GM11168 (cell line): ENCODE results near the gene THSD7A.

ENCODE experiments used
- in situ Hi-C: fragments of 300-500 bp; cut with MboI; formaldehyde crosslinking; loops from one replicate; pipeline ENCODE4 v1.12.0; 2022; ENCODE audit warnings: low sequenced_read_pairs; ENCODE audit not compliant: unreplicated experiment

THSD7A gene

DNA sequence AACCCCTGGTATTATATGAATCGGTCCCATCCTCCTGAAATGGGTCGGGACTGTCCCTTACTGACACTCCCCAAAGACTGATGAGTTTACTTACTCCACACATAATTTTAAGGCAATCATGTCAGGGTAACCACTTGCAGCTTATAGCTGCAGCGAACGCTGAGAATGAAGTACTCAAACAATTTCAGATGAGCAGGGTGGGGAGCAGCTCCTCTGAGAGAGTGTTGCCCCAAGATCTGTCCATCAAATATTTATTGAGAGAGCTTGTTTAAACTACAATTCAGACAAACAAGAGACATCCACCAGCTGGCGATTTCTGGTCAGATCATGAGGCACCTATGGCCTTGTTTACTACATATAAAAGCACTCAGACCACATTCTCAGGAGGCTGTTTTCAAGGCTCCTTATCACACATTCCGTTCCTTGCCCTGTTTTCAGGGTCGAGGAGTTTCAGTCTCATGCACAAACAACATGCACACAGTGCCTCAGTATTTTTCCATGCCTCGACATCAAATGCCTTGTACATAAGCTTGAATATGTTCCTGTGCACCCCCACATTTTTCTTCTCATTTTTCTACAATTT is 80.1 kb downstream of the THSD7A start:
- in situ Hi-C loops: no loop called here

DNA sequence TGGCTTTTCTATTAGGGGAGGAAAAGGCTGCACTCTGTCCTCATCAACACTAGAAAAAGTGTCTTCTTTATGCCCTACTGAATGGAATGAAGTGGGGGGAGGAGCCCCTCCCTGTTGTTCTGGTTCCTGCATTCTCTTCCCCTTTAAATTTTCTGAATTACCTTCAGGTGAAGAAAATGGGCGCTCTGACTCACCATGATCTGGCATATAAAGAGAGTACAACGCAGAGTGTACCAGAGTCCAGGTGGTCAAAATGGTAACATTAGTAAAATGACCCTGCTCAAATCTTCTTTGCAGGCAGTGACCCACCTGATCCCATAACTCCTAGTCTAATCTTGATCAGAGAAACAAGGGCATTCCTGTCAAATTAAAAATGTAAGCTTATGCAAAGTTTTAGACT is 80.7 kb downstream of the THSD7A start:
- in situ Hi-C loops: no loop called here

DNA sequence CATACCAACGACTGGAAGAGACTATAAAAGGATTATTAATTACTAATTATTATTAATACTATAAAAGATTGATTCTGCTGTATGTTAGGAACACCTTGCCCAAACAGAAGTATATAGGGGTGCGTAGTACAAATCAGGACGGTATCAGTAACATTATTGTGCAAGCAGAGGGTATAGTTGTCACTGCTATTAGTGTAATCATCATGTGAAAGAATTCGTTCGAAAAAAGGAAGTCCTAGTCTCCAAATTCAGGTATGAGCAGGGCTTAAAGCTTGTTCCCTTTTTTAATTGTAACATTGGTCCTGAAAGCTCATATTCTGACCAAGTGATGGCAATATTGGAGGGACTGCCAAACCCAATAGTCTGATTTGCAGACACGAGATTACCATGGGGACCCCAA is 81.8 kb downstream of the THSD7A start:
- in situ Hi-C loops: no loop called here

DNA sequence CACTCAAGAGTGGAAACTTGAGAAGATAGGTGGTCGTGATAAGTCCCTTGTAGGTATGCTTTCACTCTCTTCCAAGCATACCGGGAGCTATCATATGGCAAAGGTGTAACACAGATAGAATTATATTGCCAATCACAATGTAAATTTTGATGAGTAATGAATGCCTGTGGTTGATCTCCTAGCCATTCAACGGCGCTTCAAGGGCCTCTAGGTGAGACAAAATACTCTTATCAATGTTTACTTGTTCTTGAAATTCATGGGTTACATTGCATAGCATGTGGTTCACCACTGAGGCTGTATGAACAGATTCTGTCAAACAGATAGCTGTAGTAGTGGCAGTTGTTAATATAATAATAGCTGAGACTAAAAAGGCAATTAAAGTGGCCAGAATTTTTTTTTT is 82.4 kb downstream of the THSD7A start:
- in situ Hi-C loops: no loop called here

DNA sequence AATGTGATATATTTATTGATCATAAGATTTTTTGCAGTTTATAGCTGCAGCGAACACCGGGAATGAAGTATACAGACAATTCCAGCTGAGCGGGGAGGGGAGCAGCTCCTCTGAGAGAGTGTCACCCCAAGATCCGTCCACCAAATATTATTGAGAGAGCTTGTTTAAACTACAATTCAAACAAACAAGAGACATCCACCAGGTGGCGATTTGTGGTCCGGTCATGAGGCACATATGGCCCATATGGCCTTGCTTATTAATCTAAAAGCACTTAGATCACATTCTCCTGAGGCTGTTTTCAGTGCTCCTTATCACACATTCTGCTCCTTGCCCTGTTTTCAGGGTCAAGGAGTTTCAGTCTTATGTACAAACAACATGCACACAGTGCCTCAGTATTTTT is 83.1 kb downstream of the THSD7A start:
- in situ Hi-C loops: no loop called here

DNA sequence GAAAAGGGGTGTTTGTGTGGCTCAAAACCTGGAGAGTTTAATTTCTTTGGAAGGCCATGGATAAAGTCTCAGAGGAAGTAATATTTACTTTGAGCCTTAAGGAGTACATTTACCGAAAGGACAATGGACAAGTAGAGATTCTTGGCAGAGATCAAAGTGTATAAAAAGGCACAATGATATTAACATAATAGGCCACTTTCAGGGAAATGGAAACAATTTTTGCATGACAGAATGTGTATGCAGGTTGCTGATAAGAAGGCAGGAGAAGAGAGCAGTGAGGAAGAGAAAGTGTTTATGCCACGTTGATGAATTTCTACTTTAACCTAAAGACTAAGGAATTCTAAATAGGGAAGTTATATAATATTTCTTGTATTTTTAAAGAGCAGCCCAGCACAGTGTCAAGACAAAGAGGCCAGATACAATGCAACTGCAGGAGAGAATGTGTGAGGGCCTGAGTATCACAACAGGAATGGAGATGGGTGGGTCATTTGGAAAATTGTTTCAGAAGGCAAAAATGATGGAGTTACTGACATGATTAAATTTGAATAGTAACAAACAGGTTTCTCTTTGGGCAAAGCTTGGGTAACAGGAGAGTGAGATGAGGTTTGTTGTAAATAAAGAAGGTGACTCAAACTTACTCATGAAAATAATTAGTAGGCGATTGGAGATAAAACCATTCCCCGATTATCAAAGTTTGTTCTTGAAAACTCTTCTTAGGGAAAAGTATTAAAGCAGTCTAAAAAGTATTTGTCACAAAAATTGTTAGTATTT is 84.1 kb downstream of the THSD7A start:
- in situ Hi-C loops: no loop called here

DNA sequence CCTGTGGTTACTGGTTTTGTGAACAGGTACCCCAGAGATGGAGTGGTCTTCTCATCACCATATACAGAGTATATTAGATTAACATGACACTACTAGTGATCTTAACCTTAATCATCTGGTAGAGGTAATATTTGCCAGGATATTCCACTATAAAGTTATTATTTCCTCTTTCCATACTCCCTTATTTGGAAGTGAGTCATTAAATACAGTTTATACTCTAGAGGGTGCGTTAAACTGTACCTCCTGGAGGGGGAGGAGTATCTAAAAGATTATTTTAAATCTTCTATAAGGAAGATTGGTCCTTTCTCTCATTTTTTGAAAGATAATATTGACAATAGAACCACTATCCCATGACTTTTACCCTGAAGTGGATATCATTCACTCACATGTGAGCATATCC is 85.4 kb downstream of the THSD7A start:
- in situ Hi-C loops: no loop called here

DNA sequence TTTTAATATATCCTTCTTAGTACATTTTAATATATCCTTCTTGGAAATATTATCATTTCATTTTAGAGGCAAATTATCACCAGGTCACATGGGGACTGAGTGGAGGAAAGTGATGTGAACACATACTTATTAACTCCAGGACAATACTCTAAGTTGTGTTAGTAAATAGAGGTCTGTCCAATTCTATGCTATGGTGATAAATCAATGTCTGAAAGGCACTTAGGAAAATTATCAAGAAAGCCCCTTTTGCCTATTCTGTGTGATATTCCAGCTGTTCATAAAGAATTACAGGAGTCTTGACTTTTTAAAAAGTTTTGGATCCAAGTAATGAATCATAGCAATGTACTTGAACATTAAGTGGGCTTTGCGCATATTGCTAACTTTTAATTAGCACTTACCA is 88.5 kb downstream of the THSD7A start:
- in situ Hi-C loops: no loop called here

DNA sequence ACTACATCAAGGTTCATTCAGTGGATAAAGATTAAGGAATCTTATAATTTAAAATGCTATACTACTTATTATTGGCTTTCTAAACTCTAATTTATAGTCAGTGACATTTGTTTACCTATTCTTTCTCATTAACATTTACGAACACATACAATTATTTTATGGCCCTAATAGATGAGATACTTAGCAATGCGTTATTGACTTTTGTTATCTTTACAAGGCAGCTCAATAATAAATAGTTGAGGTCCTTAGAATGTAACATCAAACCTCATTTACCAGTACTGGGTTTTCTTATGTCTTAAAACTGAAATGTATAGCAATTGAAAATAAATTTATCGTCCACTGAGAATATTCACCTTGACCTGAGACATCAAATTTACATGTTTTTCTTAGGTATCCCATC is 89.0 kb downstream of the THSD7A start:
- in situ Hi-C loops: no loop called here

DNA sequence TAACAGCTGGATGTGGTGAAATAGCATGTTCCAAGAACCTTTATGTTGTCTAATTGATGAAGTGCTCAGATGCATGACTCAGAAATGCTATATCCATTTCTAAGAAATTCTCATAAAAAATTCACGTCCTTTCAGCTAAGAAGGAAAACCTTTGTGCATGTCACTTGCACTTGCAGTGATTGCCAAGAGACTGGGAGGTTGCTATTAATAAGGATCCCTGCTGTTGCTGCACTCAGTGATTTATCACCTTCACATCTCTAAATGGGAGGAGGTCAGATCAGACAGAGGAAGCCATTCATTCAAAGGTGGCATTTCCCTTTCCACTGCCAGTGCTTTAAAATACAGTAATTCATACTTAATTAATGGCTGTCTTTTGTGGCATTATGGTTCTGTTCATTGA is 89.5 kb downstream of the THSD7A start:
- in situ Hi-C loops: no loop called here

DNA sequence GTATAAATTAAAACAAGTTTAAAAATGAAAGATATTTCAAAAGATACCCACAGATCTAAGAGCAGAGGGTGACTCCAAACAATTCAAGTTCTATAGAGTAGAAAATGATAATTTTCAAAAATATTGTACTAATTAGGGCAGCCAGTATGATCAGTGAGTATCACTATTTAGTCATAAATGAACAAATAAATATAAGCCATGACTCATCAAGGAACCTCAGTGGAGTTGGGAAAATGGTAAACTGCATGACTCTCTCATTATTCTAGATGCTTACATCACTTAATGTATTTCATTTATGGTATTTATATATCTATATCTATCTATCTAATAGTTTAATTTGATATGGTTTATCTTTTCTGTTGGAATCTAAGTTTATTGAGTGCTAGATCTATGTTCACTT is 94.3 kb downstream of the THSD7A start:
- in situ Hi-C loops: no loop called here

DNA sequence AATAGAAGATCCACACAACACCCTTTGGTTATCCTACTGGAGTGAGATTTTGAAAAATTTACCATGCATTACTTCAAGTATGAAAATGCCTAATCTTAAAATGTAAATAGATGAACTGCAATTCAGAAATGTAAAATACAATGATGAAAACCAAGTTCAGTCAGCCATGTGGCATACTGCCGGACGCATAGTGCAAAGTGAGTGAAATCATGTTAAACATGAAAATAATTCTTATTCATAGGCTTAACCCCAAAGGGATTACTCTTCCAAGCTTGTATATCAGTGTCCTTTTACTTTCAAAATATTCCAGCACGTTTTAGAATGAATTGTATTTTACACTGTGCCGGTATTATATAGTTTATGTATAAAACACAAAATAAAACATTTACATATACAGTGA is 99.8 kb downstream of the THSD7A start:
- in situ Hi-C loops: no loop called here

DNA sequence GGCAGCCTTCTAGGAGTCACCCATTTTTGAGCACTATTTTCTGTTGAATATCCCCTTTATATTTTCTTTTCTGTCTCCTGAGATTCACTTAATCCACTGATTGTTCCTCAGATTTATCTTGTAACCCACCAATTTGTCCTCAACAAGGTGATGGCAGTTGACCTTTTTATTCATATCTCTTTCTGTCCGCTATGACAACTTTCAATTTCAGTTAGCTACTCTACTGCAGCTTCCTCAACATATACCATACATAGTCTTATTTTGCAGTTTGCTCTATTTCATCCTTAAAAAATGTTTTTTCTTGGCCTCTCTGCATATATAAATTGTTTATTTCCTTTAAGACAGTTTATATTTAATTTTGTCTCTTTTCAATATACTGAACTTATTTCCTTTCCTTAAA is 101.3 kb downstream of the THSD7A start:
- in situ Hi-C loops: no loop called here

DNA sequence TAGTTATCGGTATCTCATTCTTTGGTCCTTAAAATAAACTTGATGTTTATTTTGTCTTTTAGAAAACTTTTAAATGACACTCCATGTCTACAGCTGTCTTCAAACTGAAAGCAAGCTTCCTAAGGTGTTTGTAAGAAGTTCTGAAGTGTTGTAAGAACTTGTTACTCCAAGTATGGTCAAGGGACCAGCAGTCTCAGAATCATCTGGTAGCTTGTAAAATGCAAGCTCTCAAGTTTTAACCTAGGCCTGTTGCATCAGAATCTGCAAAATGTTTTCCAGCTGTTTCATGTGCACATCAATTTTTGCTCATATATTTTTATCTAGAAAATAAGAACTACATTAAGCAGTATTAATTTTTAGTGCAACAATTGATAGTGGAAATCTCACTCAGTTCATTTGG is 104.1 kb downstream of the THSD7A start:
- in situ Hi-C loops: no loop called here

DNA sequence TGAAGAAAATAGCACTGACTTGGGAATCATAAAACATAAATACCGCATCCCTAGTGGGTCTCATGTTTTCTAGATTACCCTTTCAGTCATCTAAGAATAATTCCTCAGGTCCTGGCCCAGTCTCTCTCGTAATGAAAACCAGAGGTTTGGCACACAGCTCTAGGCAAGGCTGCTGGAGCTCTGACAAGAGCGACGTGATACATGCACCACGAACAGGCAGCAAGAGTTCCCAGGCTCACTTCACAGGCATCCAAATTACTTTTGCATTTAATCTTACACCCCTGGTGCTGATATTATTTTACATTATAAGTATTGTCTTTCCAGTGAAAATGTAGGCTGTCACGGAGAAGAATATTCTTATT is 105.2 kb downstream of the THSD7A start:
- in situ Hi-C loops: no loop called here

DNA sequence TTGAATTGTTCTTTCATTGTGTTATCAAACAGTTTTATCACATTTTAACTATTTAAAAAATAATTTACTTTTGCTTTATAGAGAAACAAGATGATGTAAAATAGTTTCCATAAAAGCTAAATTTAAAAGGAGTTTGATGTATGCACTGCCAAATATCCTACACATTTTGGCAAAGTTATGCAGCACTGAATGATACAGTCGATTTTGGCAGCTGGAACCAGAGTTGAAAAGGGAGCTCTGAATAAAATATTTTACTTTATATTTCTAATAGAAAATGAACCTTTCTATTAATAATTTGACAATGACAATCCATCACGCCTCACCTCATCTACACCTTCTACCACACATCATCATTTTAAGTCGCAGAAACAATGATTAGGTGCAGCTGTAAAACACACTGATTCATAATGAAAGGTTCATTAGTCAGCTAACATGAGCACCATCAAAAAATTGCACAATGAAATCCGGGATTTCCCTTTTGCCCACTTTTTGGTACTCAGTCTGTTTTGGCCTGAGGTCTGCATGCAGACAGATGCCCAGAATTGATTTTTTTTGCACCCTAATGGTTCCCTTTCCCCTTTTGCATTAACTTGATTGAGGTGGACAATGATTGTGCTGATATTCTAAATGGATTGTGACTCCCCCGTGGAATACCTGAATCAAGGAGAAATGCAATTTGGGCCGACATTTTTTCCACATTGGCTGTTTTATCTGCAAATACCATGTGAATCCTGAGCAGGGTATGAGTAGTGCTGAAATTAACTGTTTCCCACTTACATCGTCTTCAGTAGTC is 105.8 kb downstream of the THSD7A start:
- in situ Hi-C loops: no loop called here

DNA sequence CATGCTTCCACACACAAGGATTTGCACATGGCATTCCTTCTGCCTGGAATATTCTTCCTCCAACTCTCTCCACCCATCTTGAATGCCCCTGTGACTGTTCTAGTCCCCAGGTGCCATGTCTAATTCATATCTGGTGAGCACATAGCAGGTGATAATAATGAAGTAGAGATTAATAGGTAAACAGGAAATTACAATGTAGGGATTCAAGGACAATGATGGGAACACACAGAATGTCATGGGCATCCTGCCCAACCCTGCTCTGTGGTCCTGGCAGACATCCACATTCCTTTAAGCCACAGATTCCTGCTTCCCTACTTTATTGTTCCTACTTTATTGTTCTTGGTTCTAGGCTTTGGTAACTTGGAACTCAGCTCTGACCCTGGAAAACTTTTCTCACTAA is 115.8 kb downstream of the THSD7A start:
- in situ Hi-C loops: no loop called here

DNA sequence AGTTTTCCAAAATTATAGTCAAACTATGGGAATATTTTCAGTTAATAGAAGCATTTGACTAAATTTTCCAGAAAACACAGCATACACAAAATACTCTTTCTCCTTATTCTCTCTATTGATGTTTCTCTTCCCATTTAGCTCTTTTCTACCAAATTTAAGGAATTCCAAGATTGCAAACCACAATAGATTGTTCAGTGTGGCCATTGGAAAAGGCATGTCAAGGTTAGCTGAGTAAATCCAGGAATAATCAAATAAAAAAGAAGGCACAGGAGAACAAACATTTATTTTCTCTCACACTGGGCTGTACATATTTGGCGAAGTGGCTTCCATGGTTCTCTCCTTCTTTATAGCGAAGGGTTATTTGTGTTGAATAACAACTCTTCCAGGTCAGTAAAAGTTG is 117.3 kb downstream of the THSD7A start:
- in situ Hi-C loops: no loop called here

DNA sequence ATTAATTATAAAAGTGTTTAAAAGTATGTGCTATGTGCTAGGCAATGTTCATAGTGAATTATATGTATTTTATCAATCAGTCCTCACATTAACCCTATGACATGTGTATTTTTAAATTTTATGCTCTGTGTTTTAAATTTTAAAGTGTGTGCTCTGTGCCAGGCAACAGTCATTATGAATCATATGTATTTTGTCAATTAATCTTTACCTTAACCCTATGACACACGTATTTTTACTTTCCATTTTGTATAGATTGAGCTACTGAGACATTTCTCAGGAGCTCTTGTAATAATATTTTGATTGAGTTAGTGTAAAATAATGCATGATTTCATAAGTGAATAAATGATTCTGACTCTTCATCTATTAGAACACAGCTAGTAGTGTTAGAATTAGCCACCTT is 117.8 kb downstream of the THSD7A start:
- in situ Hi-C loops: no loop called here

DNA sequence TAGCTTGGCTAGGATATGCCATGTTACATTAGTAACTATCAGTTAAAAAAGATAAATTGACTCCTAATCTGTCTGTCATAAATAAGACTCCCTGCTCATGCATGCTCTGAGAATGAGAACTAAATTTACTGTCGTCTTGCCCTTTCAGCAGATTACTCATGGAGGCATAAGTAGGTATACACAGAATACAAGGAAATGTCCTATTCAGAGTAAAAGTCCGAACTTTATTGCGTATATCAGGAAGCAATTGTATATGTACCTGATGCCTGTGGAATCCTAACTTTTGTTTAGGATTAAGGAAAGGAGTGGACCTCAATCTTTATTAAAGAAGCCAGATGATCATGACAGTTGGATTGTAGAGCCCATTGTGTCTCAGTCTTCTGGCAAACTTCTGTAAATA is 118.6 kb downstream of the THSD7A start:
- in situ Hi-C loops: no loop called here

DNA sequence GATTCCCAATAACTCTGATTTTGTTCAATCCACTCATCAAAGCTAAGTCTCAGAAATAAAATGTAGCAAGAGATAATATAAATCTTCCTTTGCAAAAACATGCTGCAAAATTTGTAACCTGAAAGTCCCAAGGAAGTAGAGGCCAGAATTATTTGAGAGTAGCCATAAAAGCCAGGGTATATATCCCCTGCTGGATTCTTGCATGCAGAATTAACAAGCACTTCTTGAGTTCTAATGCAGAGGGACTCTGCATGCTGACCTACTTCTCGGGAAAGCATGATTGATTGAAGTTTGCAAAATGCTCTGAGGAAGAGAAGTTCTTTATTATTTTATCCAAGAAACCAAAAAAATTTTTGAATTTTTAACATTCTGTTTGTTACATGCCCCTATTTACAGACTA is 121.6 kb downstream of the THSD7A start:
- in situ Hi-C loops: no loop called here

DNA sequence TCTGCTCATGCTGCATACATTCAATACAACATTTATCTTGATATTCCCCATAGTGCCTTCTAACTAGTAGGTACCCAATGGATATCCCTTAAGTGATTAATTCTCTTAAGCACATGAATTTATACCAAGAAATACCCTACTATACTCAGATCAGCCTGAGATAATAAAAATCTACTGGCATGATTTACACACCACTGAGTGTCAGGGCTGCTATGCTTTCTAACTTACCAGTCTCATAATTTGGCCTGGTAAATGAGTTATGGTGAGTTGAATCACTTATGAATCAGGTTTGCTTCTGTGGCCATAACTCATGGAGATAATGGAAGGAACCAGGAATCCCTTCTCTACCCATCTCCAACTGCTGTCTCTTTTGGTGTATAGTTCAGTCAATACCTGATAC is 122.8 kb downstream of the THSD7A start:
- in situ Hi-C loops: no loop called here
